Activated CD4-positive, alpha-beta T cell treated with anti-CD3 and anti-CD28 coated beads, Interleukin-2, Interleukin-6, amounts not matched to agents 100 ng/mL and 50 ng/mL, durations not matched to agents 16 hours and 8 hours (primary cell): ENCODE measurements around the gene PRKAA1.
"Not testable (repeated sequence)": the region's sequence is repeated elsewhere in the genome, so short reads cannot be mapped to it uniquely, and the experiment has no call there.

Source experiments
- DNase-seq: peaks from one replicate; pipeline ENCODE4 v3.0.0-alpha.2; 2020

PRKAA1 gene

DNA sequence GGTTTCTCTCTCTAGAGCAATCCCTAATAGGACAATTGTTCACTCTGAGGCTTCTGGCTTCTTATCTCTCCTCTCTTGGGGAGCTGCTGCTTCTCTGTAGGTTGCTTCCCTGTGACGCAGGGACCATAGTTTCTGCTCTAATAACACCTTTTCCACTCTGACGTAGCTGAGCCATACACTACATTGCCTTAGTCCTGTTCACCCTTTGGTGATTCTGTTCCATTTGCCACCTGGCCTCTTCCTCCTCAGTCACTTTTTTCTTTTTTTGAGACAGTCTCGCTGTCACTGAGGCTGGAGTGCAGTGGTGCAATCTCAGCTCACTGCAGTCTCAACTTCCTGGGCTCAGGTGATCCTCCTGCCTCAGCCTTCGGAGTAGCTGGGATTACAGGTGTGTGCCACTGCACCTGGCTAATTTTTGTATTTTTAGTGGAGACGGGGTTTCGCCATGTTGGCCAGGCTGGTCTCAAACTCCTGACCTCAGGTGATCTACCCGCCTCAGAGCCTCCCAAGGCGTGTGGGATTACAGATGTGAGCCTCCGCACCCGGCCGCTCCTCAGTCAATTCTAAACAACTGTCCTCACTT lies 27.4 kb upstream of the PRKAA1 start:
- DNase-seq: not testable (repeated sequence)

DNA sequence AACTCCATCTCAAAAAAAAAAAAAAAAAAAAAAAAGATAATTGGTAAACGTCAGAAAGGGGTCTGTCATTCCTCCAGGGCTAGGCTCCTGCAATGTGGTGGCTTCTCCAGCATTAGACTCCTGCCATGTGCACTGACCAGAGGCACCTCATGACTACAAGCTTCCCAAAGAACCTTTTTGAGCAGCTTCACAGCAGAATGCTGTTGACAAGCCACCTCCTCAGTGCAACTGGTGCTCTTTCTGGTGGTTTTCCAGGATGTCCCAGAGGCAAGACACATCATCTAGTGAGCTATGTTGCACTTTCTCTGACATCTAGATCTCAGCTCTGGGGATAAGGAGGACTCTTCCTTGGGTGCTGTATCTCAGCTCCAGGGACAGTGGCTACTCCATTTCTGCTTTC lies 25.3 kb upstream of the PRKAA1 start:
- no peak for DNase-seq

DNA sequence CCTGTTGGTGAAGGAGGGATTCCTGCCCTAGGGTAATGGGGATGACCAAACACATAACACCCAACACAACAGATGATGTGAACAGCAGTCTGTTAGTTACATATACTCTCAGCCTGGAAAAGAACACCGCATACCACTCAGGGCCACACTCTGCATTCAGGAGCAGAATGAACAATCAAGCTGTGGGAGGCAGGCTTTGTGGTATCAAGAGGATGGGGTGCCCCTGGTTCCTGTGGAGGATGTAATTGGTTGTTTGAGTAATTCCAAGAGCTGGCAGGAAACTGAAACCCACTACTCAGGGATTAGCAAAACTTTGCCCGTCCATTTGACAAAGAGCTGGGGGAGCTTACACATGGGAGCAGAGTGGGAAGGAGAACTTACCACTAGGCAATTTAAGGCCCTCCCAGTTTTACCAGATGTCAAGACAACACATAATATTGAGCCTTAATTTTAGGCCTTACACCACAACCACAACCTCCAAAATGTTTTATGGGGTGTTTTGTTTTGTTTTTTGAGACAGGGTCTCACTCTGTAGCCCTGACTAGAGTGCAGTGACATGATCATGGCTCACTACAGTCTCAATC lies 15.6 kb upstream of the PRKAA1 start:
- DNase-seq: peak; percentile 76

DNA sequence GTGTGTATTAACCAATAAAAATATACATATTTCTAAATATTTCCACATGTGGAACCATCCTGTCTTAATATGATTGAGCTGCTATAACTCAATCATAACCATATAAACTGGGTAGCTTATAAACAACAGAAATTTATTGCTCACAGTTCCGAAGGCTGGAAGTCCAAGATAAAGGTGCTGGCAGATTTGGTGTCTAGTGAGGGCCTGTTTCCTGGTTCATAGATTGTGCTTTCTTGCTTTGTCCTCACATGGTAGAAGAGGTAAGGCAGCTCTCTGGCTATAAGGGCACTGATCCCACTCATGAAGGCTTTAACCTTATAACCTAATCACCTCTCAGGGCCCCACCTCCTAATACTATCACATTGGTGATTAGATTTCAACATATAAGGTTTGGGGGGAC lies 14.0 kb upstream of the PRKAA1 start:
- DNase-seq: no peak

GRCh38 chr5:40801771-40802562 lies 3.8 kb upstream of the PRKAA1 start:
- DNase-seq: no peak

GRCh38 chr5:40799258-40799657 lies 1.1 kb upstream of the PRKAA1 start:
- no peak for DNase-seq

- DNase-seq: no peak
Observed at GRCh38 chr5:40798801-40799210, 632 bp upstream of the PRKAA1 start.

DNA sequence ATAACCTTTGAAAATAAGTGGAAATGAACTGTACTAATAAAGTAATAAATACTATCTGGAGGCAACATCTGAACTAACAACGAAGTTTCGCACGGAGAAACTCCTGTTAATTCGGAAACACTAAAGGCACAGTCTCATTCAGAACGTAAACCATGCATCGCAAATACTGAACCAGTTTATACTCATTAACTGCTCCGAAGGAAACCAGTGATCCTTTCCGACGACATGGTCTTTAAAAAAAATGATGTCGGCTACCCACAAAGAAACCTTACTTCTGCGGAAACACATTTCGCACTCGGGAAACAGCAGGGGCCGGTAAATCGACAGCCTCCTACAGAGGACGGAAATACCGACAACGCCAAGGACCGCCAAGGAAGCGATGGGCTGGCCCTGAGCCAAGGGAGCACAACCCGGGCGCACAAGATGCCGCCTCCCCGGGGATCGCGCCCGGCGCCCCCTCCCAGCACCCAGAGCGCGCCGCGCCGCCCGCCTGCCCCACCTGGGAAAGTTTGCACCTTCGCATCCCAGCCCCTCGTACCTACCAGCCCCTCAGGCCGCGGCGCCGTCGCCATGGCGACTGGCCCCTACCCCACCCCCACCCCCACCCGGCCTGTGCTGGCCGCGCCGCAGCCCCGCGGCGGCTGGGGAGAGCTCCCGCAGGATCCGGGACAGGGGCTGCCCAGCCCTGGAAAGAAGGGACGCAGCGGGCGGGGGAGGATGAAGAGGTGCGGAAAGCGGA lies 732 bp downstream of the PRKAA1 start:
- peak; percentile 84 for DNase-seq

DNA sequence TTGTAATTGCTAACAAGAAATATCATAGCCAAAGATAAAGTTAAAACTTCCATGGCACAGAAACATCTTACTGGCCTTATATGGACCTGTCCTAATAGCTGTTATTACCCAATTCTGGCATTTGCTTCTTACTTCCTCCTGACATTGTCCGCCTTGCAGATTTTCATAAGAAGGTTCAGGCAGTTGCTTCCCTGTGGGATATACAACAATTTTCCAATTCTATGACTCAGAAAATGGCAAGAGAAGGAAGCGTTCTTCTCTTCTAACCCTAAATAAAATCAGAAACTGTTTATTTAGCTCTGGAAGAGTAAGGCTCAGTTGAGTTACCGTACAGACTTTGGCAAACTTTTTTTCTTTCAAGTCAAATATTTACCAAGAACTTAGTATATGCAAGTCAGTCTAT lies 1.7 kb downstream of the PRKAA1 start:
- DNase-seq: no peak

DNA sequence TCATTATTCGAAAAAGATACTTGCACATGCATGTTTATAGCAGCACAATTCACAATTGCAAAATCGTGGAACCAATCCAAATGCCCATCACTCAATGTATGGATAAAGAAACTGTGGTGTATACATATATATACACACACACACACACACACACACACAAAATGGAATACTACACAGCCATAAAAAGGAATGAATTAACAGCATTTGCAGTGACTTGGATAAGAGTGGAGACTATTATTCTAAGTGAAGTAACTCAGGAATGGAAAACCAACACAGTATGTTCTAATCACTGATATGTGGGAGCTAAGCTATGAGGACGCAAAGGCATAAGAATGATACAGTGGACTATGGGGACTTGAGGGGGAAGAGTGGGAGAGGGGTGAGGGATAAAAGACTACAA lies 3.3 kb downstream of the PRKAA1 start:
- not testable (repeated sequence) for DNase-seq

GRCh38 chr5:40794340-40794739 lies 3.8 kb downstream of the PRKAA1 start:
- not testable (repeated sequence) for DNase-seq

GRCh38 chr5:40792691-40793090 lies 5.5 kb downstream of the PRKAA1 start:
- DNase-seq: not testable (repeated sequence)

DNA sequence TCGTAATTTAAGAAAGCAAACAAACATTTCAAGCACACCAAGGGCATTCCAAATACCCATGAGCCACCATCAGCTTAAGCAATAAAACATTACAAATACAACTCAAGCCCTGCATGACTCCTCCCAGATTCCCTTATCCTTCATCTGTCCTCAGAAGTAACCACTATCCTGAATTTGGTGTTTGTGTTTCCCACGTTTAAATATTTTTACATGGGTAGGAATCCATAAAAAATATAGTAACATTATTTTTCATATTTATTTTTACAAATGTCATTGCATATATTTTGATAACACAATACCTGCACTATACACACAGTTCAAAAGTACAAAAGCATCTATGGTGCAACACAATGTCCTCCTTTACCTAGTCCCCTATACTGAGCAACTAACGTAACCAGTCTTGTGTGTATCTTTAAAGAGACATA lies 6.4 kb downstream of the PRKAA1 start:
- no peak for DNase-seq

- DNase-seq: no peak
Observed at GRCh38 chr5:40790947-40791593, 7.1 kb downstream of the PRKAA1 start.

DNA sequence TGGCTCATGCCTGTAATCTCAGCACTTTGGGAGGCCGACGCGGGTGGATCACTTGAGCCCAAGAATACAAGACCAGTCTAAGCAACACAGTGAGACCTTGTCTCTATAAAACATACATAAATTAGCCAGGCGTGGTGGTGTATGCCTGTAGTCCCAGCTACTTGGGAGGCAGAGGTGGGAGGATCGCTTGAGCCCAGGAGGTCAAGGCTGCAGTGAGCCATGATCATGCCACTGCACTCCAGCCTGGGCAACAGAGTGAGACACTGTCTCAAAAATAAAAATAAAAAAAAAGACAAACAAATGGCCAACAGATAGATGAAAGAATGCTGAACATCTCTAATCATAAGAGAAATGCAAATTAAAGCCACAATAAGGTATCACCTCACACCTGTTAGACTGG lies 9.2 kb downstream of the PRKAA1 start:
- DNase-seq: not testable (repeated sequence)

GRCh38 chr5:40787986-40788385 lies 10.2 kb downstream of the PRKAA1 start:
- DNase-seq: no peak

GRCh38 chr5:40786664-40787063 lies 11.5 kb downstream of the PRKAA1 start:
- not testable (repeated sequence) for DNase-seq

GRCh38 chr5:40784916-40785315 lies 13.3 kb downstream of the PRKAA1 start:
- no peak for DNase-seq

GRCh38 chr5:40784027-40784653 lies 14.0 kb downstream of the PRKAA1 start:
- DNase-seq: no peak

DNA sequence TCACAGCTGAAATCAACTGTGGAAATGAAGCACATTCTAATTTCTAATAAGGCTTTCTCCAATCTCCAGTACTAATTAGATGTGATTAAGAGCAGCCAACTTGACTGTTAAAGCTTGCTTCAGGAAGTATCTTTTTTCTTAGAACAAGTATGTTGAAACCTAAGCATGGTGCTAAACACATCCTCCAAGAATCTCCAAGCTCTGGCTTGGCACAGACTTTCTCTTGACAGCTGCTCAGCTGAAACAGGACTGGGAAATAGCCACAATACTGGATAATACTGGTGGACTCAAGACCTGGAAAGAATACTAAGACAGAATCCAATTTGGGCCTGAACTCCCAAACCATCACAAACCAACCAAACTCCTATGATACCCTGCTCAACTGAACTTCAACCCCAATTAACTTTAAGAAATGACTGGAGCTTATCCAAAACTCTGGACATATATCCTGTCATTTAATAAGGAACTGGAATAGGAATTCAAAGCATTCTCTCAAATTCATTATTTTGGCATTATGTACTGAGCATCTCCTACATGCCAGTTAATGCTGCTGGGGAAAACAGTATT lies 16.2 kb downstream of the PRKAA1 start:
- DNase-seq: no peak

DNA sequence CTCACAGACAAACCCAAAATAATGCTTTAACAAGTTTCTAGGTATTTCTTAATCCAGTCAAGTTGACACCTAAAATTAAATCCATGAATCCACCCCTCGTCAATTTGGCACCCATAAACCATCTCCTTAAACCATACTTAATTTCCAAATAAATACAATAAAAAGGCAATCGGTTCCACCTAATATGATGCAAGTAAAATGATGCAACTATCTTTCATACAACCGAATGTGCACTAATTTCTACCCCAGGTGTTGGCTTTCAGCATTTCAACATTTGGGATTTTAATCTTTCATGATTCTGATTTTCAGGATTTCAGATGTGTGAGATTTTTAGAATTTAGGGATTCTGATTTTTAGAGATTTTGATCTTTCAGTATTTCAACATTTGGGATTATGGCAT lies 17.3 kb downstream of the PRKAA1 start:
- no peak for DNase-seq

- DNase-seq: no peak
Observed at GRCh38 chr5:40780199-40780598, 18.0 kb downstream of the PRKAA1 start.
